Gastrocnemius medialis (tissue), 4 donors: Measurements from ENCODE around the gene MTFR1L. TPM values are rescaled to one million over a fixed set of nuclear protein-coding genes. Genes with fewer than 3 reads are reported as not detected.
A peak's percentile ranks its signal among the peaks of the same experiment; 100 is the strongest.

Source experiments
- ATAC-seq, 2 donors: fragments of 150-250 bp; one replicate each; pipeline ENCODE4 v1.9.1; 2016
- DNase-seq, 2 donors: peaks; one replicate each; pipeline ENCODE4 v3.0.0-alpha.2; 2019
- H3K27ac ChIP-seq, 4 donors: fragments of 200-600 bp; sonication (generic); 1 replicate in 1 of 4; 2 replicates in 3 of 4; pipeline ENCODE4 v1.5.1; 2016 to 2018; ENCODE audit warnings: mild to moderate bottlenecking in 2 of 4, moderate library complexity in 1 of 4
- H3K27me3 ChIP-seq, 3 donors: fragments of 200-600 bp; sonication (generic) in 2 of 3; 1 replicate in 1 of 3; 2 replicates in 2 of 3; pipeline versions ENCODE4 v1.5.1 to v1.6.0; 2016 to 2019; ENCODE audit warnings: mild to moderate bottlenecking in 1 of 3, moderate library complexity in 1 of 3
- H3K36me3 ChIP-seq, 2 donors: fragments of 200-600 bp; sonication (generic) in 1 of 2; one replicate each; pipeline ENCODE4 v1.5.1; 2017 to 2018
- H3K4me1 ChIP-seq, 2 donors: fragments of 200-600 bp; sonication (generic) in 1 of 2; one replicate each; pipeline ENCODE4 v1.5.1; 2016 to 2017; ENCODE audit warnings: mild to moderate bottlenecking in 2 of 2
- H3K4me3 ChIP-seq, 4 donors: fragments of 200-600 bp; sonication (generic) in 3 of 4; 1 replicate in 1 of 4; 2 replicates in 3 of 4; pipeline ENCODE4 v1.5.1; 2016 to 2019; ENCODE audit warnings: mild to moderate bottlenecking in 2 of 4
- H3K9me3 ChIP-seq, 3 donors: fragments of 200-600 bp; sonication (generic) in 2 of 3; 1 replicate in 1 of 3; 2 replicates in 2 of 3; pipeline ENCODE4 v1.5.1; 2016 to 2019
- CTCF ChIP-seq, 5 experiments: fragments of 450-650 bp in 3 of 5; fragments of 200-600 bp in 2 of 5; sonication (generic) in 2 of 5; IDR thresholded peaks in 4 of 5; conservative IDR thresholded peaks in 1 of 5; 1 replicate in 4 of 5; 2 replicates in 1 of 5; pipeline ENCODE4 v1.5.1; 2016 to 2019; ENCODE audit warnings: antibody characterized with exemption in 5 of 5, mild to moderate bottlenecking in 3 of 5, moderate library complexity in 3 of 5
- POLR2A ChIP-seq, 2 donors: fragments of 450-650 bp; IDR thresholded peaks; one replicate each; pipeline ENCODE4 v1.6.1; 2017; ENCODE audit warnings: antibody characterized with exemption in 2 of 2, mild to moderate bottlenecking in 2 of 2, moderate library complexity in 2 of 2
- in situ Hi-C, 4 donors: fragments of 200-750 bp; cut with MboI; loops; one replicate each; pipeline versions ENCODE4 v1.15.0 to v1.8.0; 2017; ENCODE audit warnings: low sequenced_read_pairs in 4 of 4
- intact Hi-C: fragments of 100-400 bp; cut with DNase I; formaldehyde crosslinking; loops from one replicate; pipeline ENCODE4 v1.15.1; 2023; ENCODE audit warnings: low total_unique reads
- total RNA-seq, 4 donors: library from RNA; depleted of rRNA; stranded (reverse); fragments of >200 nt; gene quantifications; one replicate each; pipeline versions ENCODE4 v1.1.0 to v1.2.3, GENCODE V29; 2016

Gene MTFR1L
- total RNA-seq, 4 donors from 2014 or later: 123 to 186 (median 170) TPM

- Histone ChIP-seq H3K9me3 (no peaks in the 10 kb centered on the region), H3K27ac (no peak overlapping the region), H3K27me3 (no peaks in the 10 kb centered on the region), H3K36me3 (peaks cover 0 to 47% of the 10 kb centered on the region in 2 donors), H3K4me1 (peaks cover 29 to 37% of the 10 kb centered on the region in 2 donors), H3K4me3 (no peak overlapping the region)
- ATAC-seq (no peak), DNase-seq (no peak)
- intact Hi-C loops (loop anchor here (10.0 kb wide), 2 partner anchors 375 to 575 kb away; partner anchors contain the start of genes MACO1 and SYF2), in situ Hi-C loops (loop anchor here in 1 of 4 donors (10.0 kb wide), 1 partner anchor 65 kb away; no protein-coding TSS in a partner anchor)
- TF ChIP-seq POLR2A (IDR thresholded peaks at IDR 0.05) (no peak), CTCF (IDR thresholded peaks at IDR 0.05 in 4 of 5, conservative IDR thresholded peaks at IDR 0.05 in 1 of 5) (no peak)
Observed at GRCh38 chr1:25809283-25809926, 10.3 kb upstream of the MTFR1L start.

GRCh38 chr1:25809929-25810328 is 9.8 kb upstream of the MTFR1L start:
- no peaks in the 10 kb centered on the region for H3K27me3 ChIP-seq
- intact Hi-C loops (loop anchor here (10.0 kb wide), 2 partner anchors 375 to 575 kb away; partner anchors contain the start of genes MACO1 and SYF2), in situ Hi-C loops (loop anchor here in 1 of 4 donors (10.0 kb wide), 1 partner anchor 65 kb away; no protein-coding TSS in a partner anchor)
- H3K4me1 ChIP-seq: peaks cover 24 to 32% of the 10 kb centered on the region in 2 donors
- no peak overlapping the region for H3K27ac ChIP-seq
- no peak overlapping the region for H3K4me3 ChIP-seq
- ATAC-seq: no peak
- H3K9me3 ChIP-seq: no peaks in the 10 kb centered on the region
- TF ChIP-seq CTCF (IDR thresholded peaks at IDR 0.05 in 4 of 5, conservative IDR thresholded peaks at IDR 0.05 in 1 of 5) (no peak), POLR2A (IDR thresholded peaks at IDR 0.05) (no peak)
- peaks cover 0 to 52% of the 10 kb centered on the region in 2 donors for H3K36me3 ChIP-seq
- no peak for DNase-seq

GRCh38 chr1:25810341-25811299 is 9.1 kb upstream of the MTFR1L start:
- peak; percentile 44 to 67 for DNase-seq
- H3K36me3 ChIP-seq: peaks cover 0 to 59% of the 10 kb centered on the region in 2 donors
- H3K4me3 ChIP-seq: no peak overlapping the region
- H3K27ac ChIP-seq: peak overlapping the region in 1 of 4 donors; percentile 8
- no peaks in the 10 kb centered on the region for H3K9me3 ChIP-seq
- intact Hi-C loops: no loop called here
- peaks cover 17 to 25% of the 10 kb centered on the region in 2 donors for H3K4me1 ChIP-seq
- H3K27me3 ChIP-seq: no peaks in the 10 kb centered on the region
- in situ Hi-C loops: no loop called here
- peak; percentile 25 to 68 for ATAC-seq
- TF ChIP-seq POLR2A (IDR thresholded peaks at IDR 0.05) (no peak), CTCF (IDR thresholded peaks at IDR 0.05 in 4 of 5, conservative IDR thresholded peaks at IDR 0.05 in 1 of 5) (peak; percentile 90 to 95 (median 93))

GRCh38 chr1:25811384-25812082 is 8.2 kb upstream of the MTFR1L start:
- ATAC-seq: no peak
- peak in 1 of 2 donors; percentile 8 for DNase-seq
- TF ChIP-seq CTCF (IDR thresholded peaks at IDR 0.05 in 4 of 5, conservative IDR thresholded peaks at IDR 0.05 in 1 of 5) (no peak), POLR2A (IDR thresholded peaks at IDR 0.05) (no peak)
- Histone ChIP-seq H3K27me3 (no peaks in the 10 kb centered on the region), H3K36me3 (peaks cover 0 to 68% of the 10 kb centered on the region in 2 donors), H3K4me3 (no peak overlapping the region), H3K27ac (no peak overlapping the region), H3K9me3 (no peaks in the 10 kb centered on the region), H3K4me1 (peaks cover 8 to 16% of the 10 kb centered on the region in 2 donors)
- in situ Hi-C loops: no loop called here
- intact Hi-C loops: no loop called here
